HepG2 (cell line): Measurements from ENCODE around the gene RNF10. TPM values are rescaled to one million over a fixed set of nuclear protein-coding genes. Genes with fewer than 3 reads are reported as not detected.
A peak's percentile ranks its signal among the peaks of the same experiment; 100 is the strongest.

ENCODE experiments used
- ATAC-seq: fragments of 200-7000 bp; cut with Tn5 transposase; 3 replicates; pipeline ENCODE4 v1.9.1; 2020; ENCODE audit warnings: mild to moderate bottlenecking, moderate library complexity
- BruUV-seq: library from RNA; stranded (reverse); fragments of 400-500 nt; replicated peaks from 2 replicates; lab custom pipeline; 2021; lab: Mats Ljungman, UMichigan
- CTCF ChIA-PET: fragments of 300-600 bp; formaldehyde crosslinking; extraction: SDS; loops from one replicate; lab custom pipeline; 2021; ENCODE audit warnings: low total read pairs, inconsistent platforms, low intra/inter-chr PET ratio; lab: Yijun Ruan, JAX
- POLR2A ChIA-PET: fragments of 350-600 bp; sonication (Branson Sonifier 250); formaldehyde crosslinking; loops from one replicate; lab custom pipeline; 2020; ENCODE audit warnings: antibody characterized with exemption, inconsistent platforms; lab: Yijun Ruan, JAX
- DNase-seq: peaks from one replicate; pipeline ENCODE4 v3.0.0-alpha.2; 2015; ENCODE audit warnings: low spot score
- FAIRE-seq: peaks from 3 replicates; lab custom pipeline; 2011; peaks lifted over from hg19 to GRCh38; lab: Jason Lieb, UNC
- H2AFZ ChIP-seq: one replicate; pipeline ENCODE4 v1.6.1; 2011; ENCODE audit warnings: low read length, inconsistent platforms
- H3K27ac ChIP-seq: fragments of 300-600 bp; 3 replicates; pipeline ENCODE4 v1.8.0; 2011; ENCODE audit warnings: mixed run types, mild to moderate bottlenecking, mixed read lengths, low read length, inconsistent platforms; ENCODE audit not compliant: insufficient read depth; ENCODE audit errors: extremely low read length
- H3K27me3 ChIP-seq, 2 experiments: fragments of 200-600 bp in 1 of 2; 2 replicates in 1 of 2; 3 replicates in 1 of 2; pipeline versions ENCODE4 v1.6.0 to v1.8.0; 2011; ENCODE audit warnings: low read length in 2 of 2, mild to moderate bottlenecking in 2 of 2, moderate library complexity in 2 of 2, inconsistent platforms in 1 of 2; ENCODE audit not compliant: insufficient read depth in 2 of 2, control insufficient read depth in 1 of 2
- H3K36me3 ChIP-seq, 2 experiments: fragments of 200-600 bp in 1 of 2; replicated peaks in 1 of 2; 2 replicates in 1 of 2; 3 replicates in 1 of 2; pipeline versions ENCODE4 v1.5.1 to v1.8.0; 2011; ENCODE audit warnings: low read length in 2 of 2, inconsistent platforms in 1 of 2; ENCODE audit not compliant: insufficient read depth in 2 of 2, control insufficient read depth in 1 of 2
- H3K4me1 ChIP-seq: 2 replicates; pipeline ENCODE4 v1.5.1; 2012; ENCODE audit warnings: low read length, inconsistent platforms; ENCODE audit not compliant: insufficient read depth
- H3K4me2 ChIP-seq: 2 replicates; pipeline ENCODE4 v1.6.0; 2011; ENCODE audit warnings: low read depth, low read length, inconsistent platforms
- H3K4me3 ChIP-seq, 3 experiments: fragments of 200-600 bp in 1 of 3; sonication (generic), shearing (Covaris generic) in 1 of 3; replicated peaks in 1 of 3; 2 replicates each; pipeline ENCODE4 v1.5.1; 2011 to 2016; ENCODE audit warnings: low read length in 3 of 3, inconsistent platforms in 2 of 3, low read depth in 2 of 3, mild to moderate bottlenecking in 2 of 3, control low read depth in 1 of 3, mixed read lengths in 1 of 3; ENCODE audit not compliant: insufficient read depth in 1 of 3
- H3K79me2 ChIP-seq: one replicate; pipeline ENCODE4 v1.6.1; 2011; ENCODE audit warnings: low read length, inconsistent platforms; ENCODE audit not compliant: insufficient read depth
- H3K9ac ChIP-seq: 2 replicates; pipeline ENCODE4 v1.6.0; 2011; ENCODE audit warnings: mild to moderate bottlenecking, low read depth, low read length, inconsistent platforms; ENCODE audit not compliant: insufficient read depth
- H3K9me3 ChIP-seq: 2 replicates; pipeline ENCODE4 v1.5.1; 2012; ENCODE audit warnings: mild to moderate bottlenecking, low read length
- H4K20me1 ChIP-seq: 2 replicates; pipeline ENCODE4 v1.6.0; 2011; ENCODE audit warnings: inconsistent platforms, mild to moderate bottlenecking, low read length, moderate library complexity; ENCODE audit not compliant: insufficient read depth
- NR2F2 ChIP-seq: IDR thresholded peaks from 2 replicates; pipeline ENCODE4 v1.6.1; 2012; ENCODE audit warnings: low read depth, inconsistent platforms, borderline replicate concordance
- RFXAP ChIP-seq: sonication (generic); formaldehyde crosslinking; IDR thresholded peaks from 2 replicates; pipeline ENCODE4 v1.4.0; 2020; ENCODE audit warnings: missing genetic modification reagents, borderline replicate concordance
- RNF2 ChIP-seq: fragments of 450-650 bp; conservative IDR thresholded peaks from 2 replicates; pipeline ENCODE4 v1.6.1; 2016; ENCODE audit warnings: low read depth
- ZBED4 ChIP-seq: sonication (generic); formaldehyde crosslinking; IDR thresholded peaks from 2 replicates; pipeline ENCODE4 v1.4.0; 2020; ENCODE audit warnings: missing genetic modification reagents, borderline replicate concordance
- ZFP1 ChIP-seq: IDR thresholded peaks from 2 replicates; pipeline ENCODE4 v1.6.1; 2016
- ZNF629 ChIP-seq: sonication (generic); formaldehyde crosslinking; conservative IDR thresholded peaks from 2 replicates; pipeline ENCODE4 v1.5.0; 2020; ENCODE audit warnings: missing genetic modification reagents
- ZNF768 ChIP-seq: sonication (generic); formaldehyde crosslinking; IDR thresholded peaks from 2 replicates; pipeline ENCODE4 v1.4.0; 2020; ENCODE audit warnings: missing genetic modification reagents
- WGBS: methylation state at CpG from one replicate; pipeline ENCODE4 v1.1.6; 2017; ENCODE audit warnings: low lambda C conversion rate; 5-methylcytosine and 5-hydroxymethylcytosine counted together
- in situ Hi-C: cut with HindIII; loops from 2 replicates; pipeline ENCODE4 v1.10.0; 2017; ENCODE audit warnings: low pct_unique_long_range_greater_than_20kb; ENCODE audit not compliant: extremely low pct_ligation_motif_present
- intact Hi-C: fragments of 100-400 bp; cut with micrococcal nuclease; formaldehyde crosslinking; loops from one replicate; pipeline ENCODE4 v1.10.0; 2022; ENCODE audit not compliant: unreplicated experiment
- polyA plus RNA-seq, 8 experiments: library from polyadenylated mRNA; depleted of rRNA in 3 of 8; stranded (reverse) in 7 of 8; unstranded in 1 of 8; fragments of >200 nt; fragmentation: Illumina TruSeq in 4 of 8; extraction: Trizol in 4 of 8; gene quantifications; 2 replicates each; pipeline versions ENCODE4 v1.2.1 to v1.2.3, GENCODE V29; 2011 to 2016; ENCODE audit warnings: low read depth in 4 of 8, missing spikeins in 1 of 8, mixed read lengths in 1 of 8; ENCODE audit not compliant: insufficient read depth in 1 of 8
- total RNA-seq, 5 experiments: library from RNA; depleted of rRNA; stranded (reverse); fragments of >200 nt; fragmentation: Illumina TruSeq; extraction: Trizol; gene quantifications; 2 replicates each; pipeline ENCODE4 v1.2.3, GENCODE V29; 2016; ENCODE audit warnings: low read depth in 1 of 5

RNF10 gene
- total and polyA plus RNA-seq, 2 of the 13 experiments (the other 11 are each of a cell fraction or from before 2014, with no cell fraction given): 62.5 to 88.0 TPM

GRCh38 chr12:120586860-120587259, 52.7 kb downstream of the RNF10 start:
- TF ChIP-seq ZNF629 (peak; percentile 69), ZBED4 (no peak)
- TF ChIP-seq, all 625 proteins: peak for 1
- H3K27me3 ChIP-seq: peaks cover 5 to 18% of the 10 kb centered on the region in 2 experiments; a peak in 4 of 5 replicates
- CTCF ChIA-PET: no interaction called here
- H3K4me1 ChIP-seq: peaks cover 37% of the 10 kb centered on the region
- no peak for ATAC-seq
- H3K27ac ChIP-seq: no peak overlapping the region
- H3K4me3 ChIP-seq: no peak overlapping the region
- BruUV-seq: no TSS peak
- H3K9ac ChIP-seq: no peak overlapping the region
- H3K4me2 ChIP-seq: no peak overlapping the region
- H4K20me1 ChIP-seq: no peaks in the 10 kb centered on the region
- no peaks in the 10 kb centered on the region for H3K9me3 ChIP-seq
- POLR2A ChIA-PET: no interaction called here
- no peaks in the 10 kb centered on the region for H3K79me2 ChIP-seq
- no peak for DNase-seq
- no peaks in the 10 kb centered on the region for H3K36me3 ChIP-seq
- intact Hi-C loops: no loop called here
- no peak overlapping the region for H2AFZ ChIP-seq
- FAIRE-seq: no peak
- in situ Hi-C loops: no loop called here
- 21% methylated on average over 2 of the region's 2 CpGs for WGBS

GRCh38 chr12:120588371-120588770, 54.2 kb downstream of the RNF10 start:
- TF ChIP-seq ZFP1 (CRISPR knock-in tag): no peak
- no peak for TF ChIP-seq RNF2
- TF ChIP-seq ZNF768: peak; percentile 67; the same call in 1 of the 2 replicates
- TF ChIP-seq NR2F2: no peak
- no peak for TF ChIP-seq RFXAP (CRISPR knock-in tag)

More at GRCh38 chr12:120588371-120588770, 54.2 kb downstream of the RNF10 start:
- H3K9me3 ChIP-seq: no peaks in the 10 kb centered on the region
- CTCF ChIA-PET: no interaction called here
- FAIRE-seq (no peak), ATAC-seq (no peak), DNase-seq (no peak)
- H3K27me3 ChIP-seq: peaks cover 5 to 23% of the 10 kb centered on the region in 2 experiments; a peak in 4 of 5 replicates
- no peak overlapping the region for H3K4me3 ChIP-seq
- H3K79me2 ChIP-seq: no peaks in the 10 kb centered on the region
- H2AFZ ChIP-seq: no peak overlapping the region
- peaks cover 25% of the 10 kb centered on the region for H3K4me1 ChIP-seq
- no peak overlapping the region for H3K27ac ChIP-seq
- WGBS: 57% methylated on average over 1 of the region's 1 CpG
- H3K4me2 ChIP-seq: no peak overlapping the region
- in situ Hi-C loops (no loop called here), intact Hi-C loops (no loop called here)
- H3K36me3 ChIP-seq: no peaks in the 10 kb centered on the region
- POLR2A ChIA-PET: no interaction called here
- H4K20me1 ChIP-seq: no peaks in the 10 kb centered on the region
- H3K9ac ChIP-seq: no peak overlapping the region
- no TSS peak for BruUV-seq
